ENCODE results near the gene C9orf43. TPM values are rescaled to one million over a fixed set of nuclear protein-coding genes. Genes with fewer than 3 reads are reported as not detected.

Gene C9orf43
- total and polyA plus RNA-seq, 9 of the 15 experiments (the other 6 are each of a cell fraction or from before 2014, with no cell fraction given): 0.21 to 0.58 (median 0.33) TPM

DNA sequence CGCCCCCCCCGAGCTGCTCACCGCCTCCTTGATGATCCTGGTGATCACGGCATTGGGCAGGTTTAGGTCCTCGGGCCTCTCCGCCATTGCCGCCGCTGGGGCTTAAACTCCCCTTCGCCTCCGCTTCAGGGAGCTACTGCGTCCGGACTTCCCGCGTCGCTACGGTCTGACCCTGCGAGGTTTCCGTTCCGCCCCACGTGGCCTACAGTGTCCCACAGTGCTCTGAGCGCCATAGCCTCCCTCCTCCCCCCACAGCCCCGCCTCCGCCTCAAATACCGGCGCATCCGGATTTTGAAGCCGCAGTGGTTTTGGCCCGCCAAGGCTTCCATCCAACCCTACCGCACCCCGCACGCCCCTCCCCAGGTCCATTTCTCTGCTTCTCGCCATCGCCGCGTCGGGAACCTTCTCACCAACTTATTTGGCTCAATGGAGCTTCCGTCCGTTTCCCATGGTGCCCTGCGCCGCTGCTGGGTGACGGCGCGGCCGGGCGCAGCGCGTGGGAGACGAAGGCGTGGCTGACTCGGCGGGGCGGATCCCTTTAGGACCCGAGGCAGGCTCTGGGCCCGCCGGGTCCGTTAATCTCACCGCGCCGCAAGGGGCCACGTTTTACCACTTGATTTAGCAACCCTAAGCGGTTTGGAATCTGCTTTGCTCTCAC, at the start of gene C9orf43, which contains the start of gene POLE3 (continued):
- TF ChIP-seq YY1 (IDR thresholded peaks at IDR 0.05; ENCODE audit: borderline replicate concordance in 1 of 3, control insufficient read depth in 1 of 3, extremely low read depth in 1 of 3, insufficient read depth in 3 of 3, insufficient read length in 1 of 3, insufficient replicate concordance in 2 of 3, low read depth in 1 of 3, low read length in 2 of 3) (peak; percentile 58 to 87 (median 79)), ZNF165 (CRISPR knock-in tag; IDR thresholded peaks at IDR 0.05; ENCODE audit: borderline replicate concordance) (no peak), E2F3 (CRISPR knock-in tag; IDR thresholded peaks at IDR 0.05) (no peak), ZNF785 (CRISPR knock-in tag; IDR thresholded peaks at IDR 0.05) (no peak), SMARCA5 (IDR thresholded peaks at IDR 0.05) (no peak), PTBP1 (IDR thresholded peaks at IDR 0.05; ENCODE audit: low read depth, low read length) (no peak), ZNF384 (IDR thresholded peaks at IDR 0.05; ENCODE audit: low read depth, low read length) (peak; percentile 28; the same call in 1 of the 2 replicates), EP300 (IDR thresholded peaks at IDR 0.05; ENCODE audit: low read length) (peak; percentile 52), TEAD4 (IDR thresholded peaks at IDR 0.05; ENCODE audit: low read length) (peak; percentile 28; the same call in 1 of the 2 replicates), TEAD4 (CRISPR knock-in tag; IDR thresholded peaks at IDR 0.05; ENCODE audit: borderline replicate concordance) (no peak), NRF1 (conservative IDR thresholded peaks at IDR 0.05 in 1 of 2, IDR thresholded peaks at IDR 0.05 in 1 of 2) (peak; percentile 87 to 89), ARNT (IDR thresholded peaks at IDR 0.05) (peak; percentile 31 to 97; a peak in 3 of 4 replicates)
- TF ChIP-seq, protein P1, sequence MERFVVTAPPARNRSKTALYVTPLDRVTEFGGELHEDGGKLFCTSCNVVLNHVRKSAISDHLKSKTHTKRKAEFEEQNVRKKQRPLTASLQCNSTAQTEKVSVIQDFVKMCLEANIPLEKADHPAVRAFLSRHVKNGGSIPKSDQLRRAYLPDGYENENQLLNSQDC (CRISPR knock-in tag; IDR thresholded peaks at IDR 0.05): no peak; the same call in 1 of the 2 replicates
- TF ChIP-seq, protein P2, sequence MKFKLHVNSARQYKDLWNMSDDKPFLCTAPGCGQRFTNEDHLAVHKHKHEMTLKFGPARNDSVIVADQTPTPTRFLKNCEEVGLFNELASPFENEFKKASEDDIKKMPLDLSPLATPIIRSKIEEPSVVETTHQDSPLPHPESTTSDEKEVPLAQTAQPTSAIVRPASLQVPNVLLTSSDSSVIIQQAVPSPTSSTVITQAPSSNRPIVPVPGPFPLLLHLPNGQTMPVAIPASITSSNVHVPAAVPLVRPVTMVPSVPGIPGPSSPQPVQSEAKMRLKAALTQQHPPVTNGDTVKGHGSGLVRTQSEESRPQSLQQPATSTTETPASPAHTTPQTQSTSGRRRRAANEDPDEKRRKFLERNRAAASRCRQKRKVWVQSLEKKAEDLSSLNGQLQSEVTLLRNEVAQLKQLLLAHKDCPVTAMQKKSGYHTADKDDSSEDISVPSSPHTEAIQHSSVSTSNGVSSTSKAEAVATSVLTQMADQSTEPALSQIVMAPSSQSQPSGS (CRISPR knock-in tag; IDR thresholded peaks at IDR 0.05): no peak
- TF ChIP-seq, protein P3, sequence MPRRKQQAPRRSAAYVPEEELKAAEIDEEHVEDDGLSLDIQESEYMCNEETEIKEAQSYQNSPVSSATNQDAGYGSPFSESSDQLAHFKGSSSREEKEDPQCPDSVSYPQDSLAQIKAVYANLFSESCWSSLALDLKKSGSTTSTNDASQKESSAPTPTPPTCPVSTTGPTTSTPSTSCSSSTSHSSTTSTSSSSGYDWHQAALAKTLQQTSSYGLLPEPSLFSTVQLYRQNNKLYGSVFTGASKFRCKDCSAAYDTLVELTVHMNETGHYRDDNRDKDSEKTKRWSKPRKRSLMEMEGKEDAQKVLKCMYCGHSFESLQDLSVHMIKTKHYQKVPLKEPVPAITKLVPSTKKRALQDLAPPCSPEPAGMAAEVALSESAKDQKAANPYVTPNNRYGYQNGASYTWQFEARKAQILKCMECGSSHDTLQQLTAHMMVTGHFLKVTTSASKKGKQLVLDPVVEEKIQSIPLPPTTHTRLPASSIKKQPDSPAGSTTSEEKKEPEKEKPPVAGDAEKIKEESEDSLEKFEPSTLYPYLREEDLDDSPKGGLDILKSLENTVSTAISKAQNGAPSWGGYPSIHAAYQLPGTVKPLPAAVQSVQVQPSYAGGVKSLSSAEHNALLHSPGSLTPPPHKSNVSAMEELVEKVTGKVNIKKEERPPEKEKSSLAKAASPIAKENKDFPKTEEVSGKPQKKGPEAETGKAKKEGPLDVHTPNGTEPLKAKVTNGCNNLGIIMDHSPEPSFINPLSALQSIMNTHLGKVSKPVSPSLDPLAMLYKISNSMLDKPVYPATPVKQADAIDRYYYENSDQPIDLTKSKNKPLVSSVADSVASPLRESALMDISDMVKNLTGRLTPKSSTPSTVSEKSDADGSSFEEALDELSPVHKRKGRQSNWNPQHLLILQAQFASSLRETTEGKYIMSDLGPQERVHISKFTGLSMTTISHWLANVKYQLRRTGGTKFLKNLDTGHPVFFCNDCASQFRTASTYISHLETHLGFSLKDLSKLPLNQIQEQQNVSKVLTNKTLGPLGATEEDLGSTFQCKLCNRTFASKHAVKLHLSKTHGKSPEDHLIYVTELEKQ (CRISPR knock-in tag; IDR thresholded peaks at IDR 0.05): no peak
- TF ChIP-seq, protein P4, sequence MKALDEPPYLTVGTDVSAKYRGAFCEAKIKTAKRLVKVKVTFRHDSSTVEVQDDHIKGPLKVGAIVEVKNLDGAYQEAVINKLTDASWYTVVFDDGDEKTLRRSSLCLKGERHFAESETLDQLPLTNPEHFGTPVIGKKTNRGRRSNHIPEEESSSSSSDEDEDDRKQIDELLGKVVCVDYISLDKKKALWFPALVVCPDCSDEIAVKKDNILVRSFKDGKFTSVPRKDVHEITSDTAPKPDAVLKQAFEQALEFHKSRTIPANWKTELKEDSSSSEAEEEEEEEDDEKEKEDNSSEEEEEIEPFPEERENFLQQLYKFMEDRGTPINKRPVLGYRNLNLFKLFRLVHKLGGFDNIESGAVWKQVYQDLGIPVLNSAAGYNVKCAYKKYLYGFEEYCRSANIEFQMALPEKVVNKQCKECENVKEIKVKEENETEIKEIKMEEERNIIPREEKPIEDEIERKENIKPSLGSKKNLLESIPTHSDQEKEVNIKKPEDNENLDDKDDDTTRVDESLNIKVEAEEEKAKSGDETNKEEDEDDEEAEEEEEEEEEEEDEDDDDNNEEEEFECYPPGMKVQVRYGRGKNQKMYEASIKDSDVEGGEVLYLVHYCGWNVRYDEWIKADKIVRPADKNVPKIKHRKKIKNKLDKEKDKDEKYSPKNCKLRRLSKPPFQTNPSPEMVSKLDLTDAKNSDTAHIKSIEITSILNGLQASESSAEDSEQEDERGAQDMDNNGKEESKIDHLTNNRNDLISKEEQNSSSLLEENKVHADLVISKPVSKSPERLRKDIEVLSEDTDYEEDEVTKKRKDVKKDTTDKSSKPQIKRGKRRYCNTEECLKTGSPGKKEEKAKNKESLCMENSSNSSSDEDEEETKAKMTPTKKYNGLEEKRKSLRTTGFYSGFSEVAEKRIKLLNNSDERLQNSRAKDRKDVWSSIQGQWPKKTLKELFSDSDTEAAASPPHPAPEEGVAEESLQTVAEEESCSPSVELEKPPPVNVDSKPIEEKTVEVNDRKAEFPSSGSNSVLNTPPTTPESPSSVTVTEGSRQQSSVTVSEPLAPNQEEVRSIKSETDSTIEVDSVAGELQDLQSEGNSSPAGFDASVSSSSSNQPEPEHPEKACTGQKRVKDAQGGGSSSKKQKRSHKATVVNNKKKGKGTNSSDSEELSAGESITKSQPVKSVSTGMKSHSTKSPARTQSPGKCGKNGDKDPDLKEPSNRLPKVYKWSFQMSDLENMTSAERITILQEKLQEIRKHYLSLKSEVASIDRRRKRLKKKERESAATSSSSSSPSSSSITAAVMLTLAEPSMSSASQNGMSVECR (CRISPR knock-in tag; IDR thresholded peaks at IDR 0.05): peak; percentile 86
- TF ChIP-seq, protein P5, sequence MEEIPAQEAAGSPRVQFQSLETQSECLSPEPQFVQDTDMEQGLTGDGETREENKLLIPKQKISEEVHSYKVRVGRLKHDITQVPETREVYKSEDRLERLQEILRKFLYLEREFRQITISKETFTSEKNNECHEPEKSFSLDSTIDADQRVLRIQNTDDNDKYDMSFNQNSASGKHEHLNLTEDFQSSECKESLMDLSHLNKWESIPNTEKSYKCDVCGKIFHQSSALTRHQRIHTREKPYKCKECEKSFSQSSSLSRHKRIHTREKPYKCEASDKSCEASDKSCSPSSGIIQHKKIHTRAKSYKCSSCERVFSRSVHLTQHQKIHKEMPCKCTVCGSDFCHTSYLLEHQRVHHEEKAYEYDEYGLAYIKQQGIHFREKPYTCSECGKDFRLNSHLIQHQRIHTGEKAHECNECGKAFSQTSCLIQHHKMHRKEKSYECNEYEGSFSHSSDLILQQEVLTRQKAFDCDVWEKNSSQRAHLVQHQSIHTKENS (CRISPR knock-in tag; IDR thresholded peaks at IDR 0.05): no peak
